HepG2 (cell line): ENCODE results near the gene CNNM3. TPM values are rescaled to one million over a fixed set of nuclear protein-coding genes. Genes with fewer than 3 reads are reported as not detected.

ENCODE experiments used
- DMAP1 ChIP-seq: IDR thresholded peaks from 2 replicates; pipeline ENCODE4 v1.6.1; 2016
- GTF3A ChIP-seq: sonication (generic); formaldehyde crosslinking; conservative IDR thresholded peaks from 2 replicates; pipeline ENCODE4 v1.4.0; 2020; ENCODE audit warnings: mild to moderate bottlenecking, missing genetic modification reagents
- TP53 ChIP-seq: sonication (generic); formaldehyde crosslinking; conservative IDR thresholded peaks from 2 replicates; pipeline ENCODE4 v1.4.0; 2020; ENCODE audit warnings: missing genetic modification reagents
- WIZ ChIP-seq: sonication (generic); formaldehyde crosslinking; IDR thresholded peaks from 2 replicates; pipeline ENCODE4 v1.5.1; 2020; ENCODE audit warnings: mild to moderate bottlenecking, missing genetic modification reagents
- ZNF180 ChIP-seq: sonication (generic); formaldehyde crosslinking; IDR thresholded peaks from 2 replicates; pipeline ENCODE4 v1.4.0; 2020; ENCODE audit warnings: low read depth, missing genetic modification reagents, borderline replicate concordance
- ZNF547 ChIP-seq: sonication (generic); formaldehyde crosslinking; IDR thresholded peaks from 2 replicates; pipeline ENCODE4 v1.5.1; 2020; ENCODE audit warnings: mild to moderate bottlenecking, missing genetic modification reagents
- ZNF740 ChIP-seq: sonication (generic); formaldehyde crosslinking; IDR thresholded peaks from 2 replicates; pipeline ENCODE4 v1.4.0; 2020; ENCODE audit warnings: missing genetic modification reagents
- polyA plus RNA-seq, 8 experiments: library from polyadenylated mRNA; depleted of rRNA in 3 of 8; stranded (reverse) in 7 of 8; unstranded in 1 of 8; fragments of >200 nt; fragmentation: Illumina TruSeq in 4 of 8; extraction: Trizol in 4 of 8; gene quantifications; 2 replicates each; pipeline versions ENCODE4 v1.2.1 to v1.2.3, GENCODE V29; 2011 to 2016; ENCODE audit warnings: low read depth in 4 of 8, missing spikeins in 1 of 8, mixed read lengths in 1 of 8; ENCODE audit not compliant: insufficient read depth in 1 of 8
- total RNA-seq, 5 experiments: library from RNA; depleted of rRNA; stranded (reverse); fragments of >200 nt; fragmentation: Illumina TruSeq; extraction: Trizol; gene quantifications; 2 replicates each; pipeline ENCODE4 v1.2.3, GENCODE V29; 2016; ENCODE audit warnings: low read depth in 1 of 5
- TF ChIP-seq, protein P1 (sequence below): sonication (generic); formaldehyde crosslinking; IDR thresholded peaks from one replicate; pipeline ENCODE4 v1.5.1; 2020; ENCODE audit warnings: mild to moderate bottlenecking, missing genetic modification reagents; ENCODE audit errors: not compliant biosample characterization
- TF ChIP-seq, protein P2 (sequence below): sonication (generic); formaldehyde crosslinking; IDR thresholded peaks from 2 replicates; pipeline ENCODE4 v1.4.0; 2020; ENCODE audit warnings: mild to moderate bottlenecking, missing genetic modification reagents
- TF ChIP-seq, protein P3 (sequence below): IDR thresholded peaks from 2 replicates; pipeline ENCODE4 v1.6.1; 2012; ENCODE audit warnings: low read depth, low read length, improper control_type of control experiment
- TF ChIP-seq, protein P4 (sequence below): sonication (generic); formaldehyde crosslinking; IDR thresholded peaks from 2 replicates; pipeline ENCODE4 v1.8.1; 2023; ENCODE audit warnings: mild to moderate bottlenecking, moderate library complexity, missing genetic modification reagents
- TF ChIP-seq, protein P5 (sequence below): IDR thresholded peaks from 2 replicates; pipeline ENCODE4 v1.6.1; 2016

The CNNM3 gene
- total and polyA plus RNA-seq, 2 of the 13 experiments (the other 11 are each of a cell fraction or from before 2014, with no cell fraction given) = 21.2 to 27.9 TPM

GRCh38 chr2:96868555-96869280, 52.6 kb downstream of the CNNM3 start (continued):
- TF ChIP-seq, protein P1, sequence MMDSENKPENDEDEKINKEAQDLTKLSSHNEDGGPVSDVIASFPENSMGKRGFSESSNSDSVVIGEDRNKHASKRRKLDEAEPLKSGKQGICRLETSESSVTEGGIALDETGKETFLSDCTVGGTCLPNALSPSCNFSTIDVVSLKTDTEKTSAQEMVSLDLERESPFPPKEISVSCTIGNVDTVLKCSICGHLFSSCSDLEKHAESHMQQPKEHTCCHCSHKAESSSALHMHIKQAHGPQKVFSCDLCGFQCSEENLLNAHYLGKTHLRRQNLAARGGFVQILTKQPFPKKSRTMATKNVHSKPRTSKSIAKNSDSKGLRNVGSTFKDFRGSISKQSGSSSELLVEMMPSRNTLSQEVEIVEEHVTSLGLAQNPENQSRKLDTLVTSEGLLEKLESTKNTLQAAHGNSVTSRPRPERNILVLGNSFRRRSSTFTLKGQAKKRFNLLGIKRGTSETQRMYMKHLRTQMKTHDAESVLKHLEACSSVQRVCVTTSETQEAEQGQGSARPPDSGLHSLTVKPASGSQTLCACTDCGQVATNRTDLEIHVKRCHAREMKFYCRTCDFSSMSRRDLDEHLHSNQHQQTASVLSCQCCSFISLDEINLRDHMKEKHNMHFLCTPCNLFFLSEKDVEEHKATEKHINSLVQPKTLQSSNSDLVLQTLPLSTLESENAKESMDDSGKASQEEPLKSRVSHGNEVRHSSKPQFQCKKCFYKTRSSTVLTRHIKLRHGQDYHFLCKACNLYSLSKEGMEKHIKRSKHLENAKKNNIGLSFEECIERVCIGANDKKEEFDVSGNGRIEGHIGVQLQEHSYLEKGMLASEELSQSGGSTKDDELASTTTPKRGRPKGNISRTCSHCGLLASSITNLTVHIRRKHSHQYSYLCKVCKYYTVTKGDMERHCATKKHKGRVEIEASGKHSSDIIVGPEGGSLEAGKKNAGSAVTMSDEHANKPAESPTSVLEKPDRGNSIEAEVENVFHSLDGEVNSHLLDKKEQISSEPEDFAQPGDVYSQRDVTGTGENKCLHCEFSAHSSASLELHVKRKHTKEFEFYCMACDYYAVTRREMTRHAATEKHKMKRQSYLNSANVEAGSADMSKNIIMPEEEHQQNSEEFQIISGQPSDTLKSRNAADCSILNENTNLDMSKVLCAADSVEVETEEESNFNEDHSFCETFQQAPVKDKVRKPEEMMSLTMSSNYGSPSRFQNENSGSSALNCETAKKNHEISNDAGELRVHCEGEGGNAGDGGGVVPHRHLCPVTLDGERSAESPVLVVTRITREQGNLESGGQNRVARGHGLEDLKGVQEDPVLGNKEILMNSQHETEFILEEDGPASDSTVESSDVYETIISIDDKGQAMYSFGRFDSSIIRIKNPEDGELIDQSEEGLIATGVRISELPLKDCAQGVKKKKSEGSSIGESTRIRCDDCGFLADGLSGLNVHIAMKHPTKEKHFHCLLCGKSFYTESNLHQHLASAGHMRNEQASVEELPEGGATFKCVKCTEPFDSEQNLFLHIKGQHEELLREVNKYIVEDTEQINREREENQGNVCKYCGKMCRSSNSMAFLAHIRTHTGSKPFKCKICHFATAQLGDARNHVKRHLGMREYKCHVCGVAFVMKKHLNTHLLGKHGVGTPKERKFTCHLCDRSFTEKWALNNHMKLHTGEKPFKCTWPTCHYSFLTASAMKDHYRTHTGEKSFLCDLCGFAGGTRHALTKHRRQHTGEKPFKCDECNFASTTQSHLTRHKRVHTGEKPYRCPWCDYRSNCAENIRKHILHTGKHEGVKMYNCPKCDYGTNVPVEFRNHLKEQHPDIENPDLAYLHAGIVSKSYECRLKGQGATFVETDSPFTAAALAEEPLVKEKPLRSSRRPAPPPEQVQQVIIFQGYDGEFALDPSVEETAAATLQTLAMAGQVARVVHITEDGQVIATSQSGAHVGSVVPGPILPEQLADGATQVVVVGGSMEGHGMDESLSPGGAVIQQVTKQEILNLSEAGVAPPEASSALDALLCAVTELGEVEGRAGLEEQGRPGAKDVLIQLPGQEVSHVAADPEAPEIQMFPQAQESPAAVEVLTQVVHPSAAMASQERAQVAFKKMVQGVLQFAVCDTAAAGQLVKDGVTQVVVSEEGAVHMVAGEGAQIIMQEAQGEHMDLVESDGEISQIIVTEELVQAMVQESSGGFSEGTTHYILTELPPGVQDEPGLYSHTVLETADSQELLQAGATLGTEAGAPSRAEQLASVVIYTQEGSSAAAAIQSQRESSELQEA (CRISPR knock-in tag) = no peak
- TF ChIP-seq ZNF547 (CRISPR knock-in tag) (peak; percentile 16), DMAP1 (CRISPR knock-in tag) (no peak; the same call in 1 of the 2 replicates), GTF3A (CRISPR knock-in tag) (0 out of 2 replicates have a peak, but pooled peaks have one; percentile 37), TP53 (CRISPR knock-in tag) (no peak), WIZ (CRISPR knock-in tag) (no peak), ZNF740 (CRISPR knock-in tag) (peak; percentile 45), ZNF180 (CRISPR knock-in tag) (no peak)
- TF ChIP-seq, protein P2, sequence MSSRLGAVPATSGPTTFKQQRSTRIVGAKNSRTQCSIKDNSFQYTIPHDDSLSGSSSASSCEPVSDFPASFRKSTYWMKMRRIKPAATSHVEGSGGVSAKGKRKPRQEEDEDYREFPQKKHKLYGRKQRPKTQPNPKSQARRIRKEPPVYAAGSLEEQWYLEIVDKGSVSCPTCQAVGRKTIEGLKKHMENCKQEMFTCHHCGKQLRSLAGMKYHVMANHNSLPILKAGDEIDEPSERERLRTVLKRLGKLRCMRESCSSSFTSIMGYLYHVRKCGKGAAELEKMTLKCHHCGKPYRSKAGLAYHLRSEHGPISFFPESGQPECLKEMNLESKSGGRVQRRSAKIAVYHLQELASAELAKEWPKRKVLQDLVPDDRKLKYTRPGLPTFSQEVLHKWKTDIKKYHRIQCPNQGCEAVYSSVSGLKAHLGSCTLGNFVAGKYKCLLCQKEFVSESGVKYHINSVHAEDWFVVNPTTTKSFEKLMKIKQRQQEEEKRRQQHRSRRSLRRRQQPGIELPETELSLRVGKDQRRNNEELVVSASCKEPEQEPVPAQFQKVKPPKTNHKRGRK = 0 out of 2 replicates have a peak, but pooled peaks have one; percentile 52
- TF ChIP-seq, protein P3, sequence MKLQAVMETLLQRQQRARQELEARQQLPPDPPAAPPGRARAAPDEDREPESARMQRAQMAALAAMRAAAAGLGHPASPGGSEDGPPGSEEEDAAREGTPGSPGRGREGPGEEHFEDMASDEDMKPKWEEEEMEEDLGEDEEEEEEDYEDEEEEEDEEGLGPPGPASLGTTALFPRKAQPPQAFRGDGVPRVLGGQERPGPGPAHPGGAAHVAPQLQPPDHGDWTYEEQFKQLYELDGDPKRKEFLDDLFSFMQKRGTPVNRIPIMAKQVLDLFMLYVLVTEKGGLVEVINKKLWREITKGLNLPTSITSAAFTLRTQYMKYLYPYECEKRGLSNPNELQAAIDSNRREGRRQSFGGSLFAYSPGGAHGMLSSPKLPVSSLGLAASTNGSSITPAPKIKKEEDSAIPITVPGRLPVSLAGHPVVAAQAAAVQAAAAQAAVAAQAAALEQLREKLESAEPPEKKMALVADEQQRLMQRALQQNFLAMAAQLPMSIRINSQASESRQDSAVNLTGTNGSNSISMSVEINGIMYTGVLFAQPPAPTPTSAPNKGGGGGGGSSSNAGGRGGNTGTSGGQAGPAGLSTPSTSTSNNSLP = no peak
- TF ChIP-seq, protein P4, sequence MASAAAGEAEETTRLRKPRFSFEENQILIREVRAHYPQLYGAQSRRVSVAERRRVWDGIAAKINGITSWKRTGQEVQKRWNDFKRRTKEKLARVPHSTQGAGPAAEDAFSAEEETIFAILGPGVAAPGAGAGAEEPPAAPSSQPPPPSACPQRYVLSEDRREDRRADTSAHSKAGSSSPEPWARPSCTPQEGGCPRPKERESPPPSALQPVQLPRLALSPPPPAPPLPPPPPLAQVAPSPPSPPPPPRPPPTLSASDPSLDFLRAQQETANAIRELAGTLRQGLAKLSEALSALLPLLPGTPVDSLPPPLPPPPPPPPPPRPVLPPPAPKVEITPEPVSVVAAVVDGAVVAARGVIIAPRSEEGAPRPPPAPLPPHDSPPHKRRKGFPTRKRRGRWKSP (CRISPR knock-in tag) = peak; percentile 64; the same call in 1 of the 2 replicates
- TF ChIP-seq, protein P5, sequence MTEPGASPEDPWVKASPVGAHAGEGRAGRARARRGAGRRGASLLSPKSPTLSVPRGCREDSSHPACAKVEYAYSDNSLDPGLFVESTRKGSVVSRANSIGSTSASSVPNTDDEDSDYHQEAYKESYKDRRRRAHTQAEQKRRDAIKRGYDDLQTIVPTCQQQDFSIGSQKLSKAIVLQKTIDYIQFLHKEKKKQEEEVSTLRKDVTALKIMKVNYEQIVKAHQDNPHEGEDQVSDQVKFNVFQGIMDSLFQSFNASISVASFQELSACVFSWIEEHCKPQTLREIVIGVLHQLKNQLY (CRISPR knock-in tag) = peak; percentile 73; the same call in 1 of the 2 replicates
